Activated B cell treated with CpG ODN at 0.5 μM for 24 hours (primary cell): ENCODE results near the gene PPP1R12B. TPM values are rescaled to one million over a fixed set of nuclear protein-coding genes. Genes with fewer than 3 reads are reported as not detected.

Source experiments
- ATAC-seq: fragments of 200-7000 bp; cut with Tn5 transposase; one replicate; pipeline ENCODE4 v1.10.0; 2021; ENCODE audit warnings: low read depth, mild to moderate bottlenecking, moderate library complexity
- CTCF ChIA-PET: fragments of 350-600 bp; sonication (Branson Sonifier 250); formaldehyde crosslinking; loops from one replicate; lab custom pipeline; 2021; ENCODE audit warnings: antibody characterized with exemption; lab: Charles Lee
- POLR2A ChIA-PET: fragments of 350-600 bp; sonication (Branson Sonifier 250); formaldehyde crosslinking; loops from one replicate; lab custom pipeline; 2021; ENCODE audit warnings: antibody characterized with exemption; lab: Charles Lee
- DNase-seq: peaks from one replicate; pipeline ENCODE4 v3.0.0; 2022
- H3K27ac Mint-ChIP-seq: one replicate; pipeline ENCODE4 v1.8.0; 2020; ENCODE audit warnings: mixed read lengths
- H3K27me3 Mint-ChIP-seq: one replicate; pipeline ENCODE4 v1.8.0; 2021; ENCODE audit warnings: mixed read lengths
- H3K36me3 Mint-ChIP-seq: one replicate; pipeline ENCODE4 v1.8.0; 2021; ENCODE audit warnings: low read depth, mixed read lengths
- H3K4me1 Mint-ChIP-seq: one replicate; pipeline ENCODE4 v1.8.0; 2021; ENCODE audit warnings: mixed read lengths
- H3K4me3 Mint-ChIP-seq: one replicate; pipeline ENCODE4 v1.8.0; 2020; ENCODE audit warnings: mild to moderate bottlenecking, mixed read lengths
- H3K9me3 Mint-ChIP-seq: one replicate; pipeline ENCODE4 v1.8.0; 2020; ENCODE audit warnings: mixed read lengths
- intact Hi-C: fragments of 100-400 bp; cut with micrococcal nuclease; formaldehyde crosslinking; loops from one replicate; pipeline ENCODE4 v1.15.1; 2024
- total RNA-seq: library from RNA; stranded (reverse); gene quantifications from 2 replicates; pipeline ENCODE4 v1.2.3, GENCODE V29; 2022
- TF ChIP-seq, protein P1 (sequence below): fragments of 200-600 bp; IDR thresholded peaks from one replicate; pipeline ENCODE4 v1.8.0; 2022; ENCODE audit warnings: antibody characterized with exemption, mild to moderate bottlenecking

PPP1R12B gene
- total RNA-seq, 1 donor from 2014 or later: 25.7 TPM

DNA sequence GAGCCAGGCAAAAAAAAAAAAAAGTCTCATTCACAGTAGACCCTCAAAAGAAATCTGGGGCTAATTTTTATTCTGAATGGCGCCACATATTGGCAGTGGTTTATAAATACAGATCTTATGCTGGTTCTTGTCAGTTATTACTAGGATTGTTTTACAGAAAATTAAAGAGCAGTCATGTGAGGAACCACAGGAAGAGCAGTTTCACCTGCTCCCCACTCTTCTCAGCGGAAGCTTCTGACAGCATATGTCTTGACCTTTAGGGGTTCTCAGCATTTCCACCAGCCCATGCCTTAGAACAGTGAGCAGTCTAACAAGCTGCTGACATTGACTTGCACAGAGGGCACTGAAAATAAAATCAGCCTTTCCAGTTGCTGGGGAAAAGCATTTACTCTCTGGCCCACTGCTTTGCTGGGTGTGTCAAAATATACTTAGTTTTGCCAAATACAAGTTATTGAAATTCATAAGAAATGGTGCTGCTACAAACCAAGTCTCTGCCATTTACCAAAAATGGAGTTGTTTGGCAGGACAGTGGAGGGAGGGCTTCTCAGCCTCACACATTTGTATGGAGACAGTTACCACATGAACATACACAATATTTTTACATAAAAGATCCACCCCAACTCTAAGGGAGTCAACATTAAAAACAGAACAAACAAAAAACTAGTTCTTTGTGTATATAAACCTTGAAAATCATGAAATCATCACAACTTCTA, 217.5 kb downstream of the PPP1R12B start:
- intact Hi-C loops: loop anchor here (5.0 kb wide), 2 partner anchors 34 to 51 kb away; no protein-coding TSS in a partner anchor
- POLR2A ChIA-PET: interaction anchor here (1.4 kb wide), 1 partner anchor 12 kb away, joined by 4 read pairs; no protein-coding TSS in a partner anchor
- CTCF ChIA-PET: interaction anchor here (0.6 to 1.1 kb wide), 3 partner anchors 8 to 40 kb away, joined by 3 to 6 read pairs (median 4); no protein-coding TSS in a partner anchor
- TF ChIP-seq, protein P1, sequence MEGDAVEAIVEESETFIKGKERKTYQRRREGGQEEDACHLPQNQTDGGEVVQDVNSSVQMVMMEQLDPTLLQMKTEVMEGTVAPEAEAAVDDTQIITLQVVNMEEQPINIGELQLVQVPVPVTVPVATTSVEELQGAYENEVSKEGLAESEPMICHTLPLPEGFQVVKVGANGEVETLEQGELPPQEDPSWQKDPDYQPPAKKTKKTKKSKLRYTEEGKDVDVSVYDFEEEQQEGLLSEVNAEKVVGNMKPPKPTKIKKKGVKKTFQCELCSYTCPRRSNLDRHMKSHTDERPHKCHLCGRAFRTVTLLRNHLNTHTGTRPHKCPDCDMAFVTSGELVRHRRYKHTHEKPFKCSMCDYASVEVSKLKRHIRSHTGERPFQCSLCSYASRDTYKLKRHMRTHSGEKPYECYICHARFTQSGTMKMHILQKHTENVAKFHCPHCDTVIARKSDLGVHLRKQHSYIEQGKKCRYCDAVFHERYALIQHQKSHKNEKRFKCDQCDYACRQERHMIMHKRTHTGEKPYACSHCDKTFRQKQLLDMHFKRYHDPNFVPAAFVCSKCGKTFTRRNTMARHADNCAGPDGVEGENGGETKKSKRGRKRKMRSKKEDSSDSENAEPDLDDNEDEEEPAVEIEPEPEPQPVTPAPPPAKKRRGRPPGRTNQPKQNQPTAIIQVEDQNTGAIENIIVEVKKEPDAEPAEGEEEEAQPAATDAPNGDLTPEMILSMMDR: no peak
- Mint-ChIP-seq H3K27ac (peak overlapping the region; percentile 46), H3K9me3 (no peaks in the 10 kb centered on the region), H3K4me1 (peaks cover 37% of the 10 kb centered on the region), H3K36me3 (peaks cover 23% of the 10 kb centered on the region), H3K27me3 (no peaks in the 10 kb centered on the region), H3K4me3 (peak overlapping the region; percentile 44)
- ATAC-seq: peak; percentile 95
- no peak for DNase-seq

DNA sequence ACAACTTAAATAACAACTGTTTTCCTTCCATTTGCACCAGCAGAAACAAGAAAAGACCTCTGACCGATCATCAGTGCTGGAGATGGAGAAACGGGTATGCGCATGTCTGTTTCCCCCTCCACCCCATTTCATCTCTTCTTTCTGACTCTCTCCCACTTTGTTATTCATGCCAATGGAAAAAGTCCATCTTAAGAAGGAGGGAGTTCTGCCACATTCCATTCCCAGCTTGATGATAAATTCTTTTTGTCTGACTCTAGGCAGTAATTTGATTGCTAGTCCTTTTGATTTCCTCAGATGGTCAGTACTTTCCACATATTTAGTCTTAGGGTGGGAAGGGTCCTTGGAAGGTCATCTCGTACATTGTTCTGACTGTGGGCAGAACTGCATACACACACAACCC, 219.2 kb downstream of the PPP1R12B start:
- Mint-ChIP-seq H3K4me1 (peaks cover 37% of the 10 kb centered on the region), H3K27ac (no peak overlapping the region), H3K4me3 (no peak overlapping the region), H3K36me3 (peaks cover 23% of the 10 kb centered on the region), H3K27me3 (no peaks in the 10 kb centered on the region), H3K9me3 (no peaks in the 10 kb centered on the region)
- DNase-seq (no peak), ATAC-seq (no peak)
- TF ChIP-seq, protein P1: no peak
- POLR2A ChIA-PET: no interaction called here
- intact Hi-C loops: loop anchor here (5.0 kb wide), 2 partner anchors 35 to 50 kb away; no protein-coding TSS in a partner anchor
- CTCF ChIA-PET: no interaction called here

- Mint-ChIP-seq H3K4me3 (no peak overlapping the region), H3K4me1 (peaks cover 37% of the 10 kb centered on the region), H3K27ac (no peak overlapping the region), H3K27me3 (no peaks in the 10 kb centered on the region), H3K36me3 (peaks cover 28% of the 10 kb centered on the region), H3K9me3 (no peaks in the 10 kb centered on the region)
- DNase-seq (no peak), ATAC-seq (no peak)
- CTCF ChIA-PET: no interaction called here
- intact Hi-C loops: loop anchor here (5.0 kb wide), 2 partner anchors 36 to 49 kb away; no protein-coding TSS in a partner anchor
- TF ChIP-seq, protein P1: no peak
- POLR2A ChIA-PET: no interaction called here
Measured at GRCh38 chr1:202568410-202568809, 219.9 kb downstream of the PPP1R12B start.

DNA sequence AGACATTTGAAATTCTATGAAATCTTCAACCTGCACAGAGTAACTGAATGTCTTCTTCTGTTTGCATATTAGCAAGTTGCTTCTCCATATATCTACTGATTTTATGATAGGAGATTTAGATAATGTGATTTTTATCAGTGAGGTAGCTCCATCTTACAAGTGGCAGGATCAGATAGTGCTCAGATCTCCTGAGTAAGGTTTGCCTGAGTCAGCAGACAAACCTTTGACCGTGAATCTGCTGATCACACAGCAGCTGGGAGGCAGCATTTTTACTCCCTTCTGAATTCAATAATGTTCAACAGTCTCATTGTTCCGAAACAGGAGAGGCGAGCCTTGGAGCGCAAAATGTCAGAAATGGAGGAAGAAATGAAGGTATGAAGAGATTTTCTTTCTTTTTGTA, 220.3 kb downstream of the PPP1R12B start:
- CTCF ChIA-PET: interaction anchor here (1.0 to 3.8 kb wide), 3 partner anchors 37 to 104 kb away, joined by 3 to 24 read pairs (median 4); no protein-coding TSS in a partner anchor
- ATAC-seq: no peak

More for the DNA sequence above, 220.3 kb downstream of the PPP1R12B start:
- intact Hi-C loops: loop anchor here (5.0 kb wide), 2 partner anchors 37 to 48 kb away; no protein-coding TSS in a partner anchor
- POLR2A ChIA-PET: no interaction called here
- no peaks in the 10 kb centered on the region for H3K27me3 Mint-ChIP-seq
- peaks cover 28% of the 10 kb centered on the region for H3K36me3 Mint-ChIP-seq
- H3K4me1 Mint-ChIP-seq: peaks cover 36% of the 10 kb centered on the region
- TF ChIP-seq, protein P1: no peak
- no peak for DNase-seq
- no peak overlapping the region for H3K27ac Mint-ChIP-seq
- H3K4me3 Mint-ChIP-seq: no peak overlapping the region
- no peaks in the 10 kb centered on the region for H3K9me3 Mint-ChIP-seq
